SW480 (cell line): Measurements from ENCODE around the gene PHF2.
A peak's percentile ranks its signal among the peaks of the same experiment; 100 is the strongest.

ENCODE experiments used
- DNase-seq: peaks from one replicate; pipeline ENCODE4 v3.0.0-alpha.2; 2016; ENCODE audit warnings: low spot score

The PHF2 gene

GRCh38 chr9:93576258-93577077, at the start of gene PHF2:
Gene PHF2 (plus strand): TSS chr9:93576584. CDS start chr9:93576774, 190 bp downstream.
- no peak for DNase-seq

- DNase-seq, result no peak
These were observed 45.0 kb upstream of the PHF2 start for GRCh38 chr9:93531374-93531773.

GRCh38 chr9:93532141-93532540, 44.2 kb upstream of the PHF2 start:
- no peak for DNase-seq

DNA sequence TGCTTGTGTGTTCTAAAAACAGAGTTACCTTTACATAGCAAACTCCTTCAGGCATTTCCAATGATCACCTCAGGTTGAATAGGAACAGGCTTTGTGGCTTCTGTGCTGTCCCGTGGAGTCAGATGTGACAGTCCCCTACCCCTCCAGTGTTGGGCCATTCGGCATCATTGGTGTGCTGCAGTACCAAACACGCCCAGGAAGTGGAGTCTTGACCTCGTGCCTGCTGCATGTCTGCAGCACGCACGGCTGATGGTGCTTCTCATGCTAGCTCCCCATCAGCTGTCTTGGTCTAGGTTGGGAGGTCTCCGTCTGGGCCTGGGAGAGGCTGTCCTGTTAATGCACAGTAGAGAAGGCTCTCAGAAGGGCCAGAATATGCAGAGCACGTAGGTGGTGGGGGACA, 42.5 kb upstream of the PHF2 start:
- DNase-seq, result no peak

DNA sequence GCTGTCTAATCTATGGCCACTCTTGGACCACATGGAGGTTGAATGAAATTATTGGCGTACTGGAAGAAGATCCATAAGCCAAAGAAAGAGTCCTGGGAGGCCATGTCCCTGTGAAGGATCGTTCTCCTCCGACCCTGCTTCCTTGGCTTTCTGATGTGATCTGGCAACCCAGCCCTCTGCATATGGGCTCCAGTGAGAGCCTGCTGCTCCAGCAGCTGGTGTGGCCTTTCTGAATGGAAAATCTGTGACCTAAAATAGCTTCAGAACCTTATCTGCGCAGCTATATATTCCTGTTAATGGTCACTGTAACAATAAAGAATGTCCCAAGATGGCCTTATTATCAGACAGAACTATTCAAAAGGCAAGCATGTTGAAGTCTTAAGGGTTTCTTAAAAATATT, 40.2 kb upstream of the PHF2 start:
- DNase-seq, result no peak

DNA sequence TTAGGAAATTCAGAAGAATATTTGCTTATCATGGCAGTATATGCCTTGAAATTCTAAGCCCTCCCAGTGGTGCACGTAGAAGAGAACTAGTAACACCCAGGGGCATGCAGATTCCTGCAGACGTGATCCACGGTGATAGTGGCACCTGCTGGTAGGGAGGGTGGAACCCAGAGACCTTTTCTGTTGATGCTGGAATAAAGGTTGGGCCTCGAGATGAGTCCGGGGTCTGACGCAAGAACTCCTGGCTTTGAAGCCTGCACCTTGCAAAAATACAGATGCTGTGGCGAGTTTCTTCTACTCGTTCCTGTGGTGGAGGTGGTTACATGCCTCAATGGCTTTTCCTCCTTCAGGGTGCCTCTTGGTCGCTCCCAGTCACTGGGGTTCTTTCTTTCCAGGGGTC, 39.5 kb upstream of the PHF2 start:
- no peak for DNase-seq

DNA sequence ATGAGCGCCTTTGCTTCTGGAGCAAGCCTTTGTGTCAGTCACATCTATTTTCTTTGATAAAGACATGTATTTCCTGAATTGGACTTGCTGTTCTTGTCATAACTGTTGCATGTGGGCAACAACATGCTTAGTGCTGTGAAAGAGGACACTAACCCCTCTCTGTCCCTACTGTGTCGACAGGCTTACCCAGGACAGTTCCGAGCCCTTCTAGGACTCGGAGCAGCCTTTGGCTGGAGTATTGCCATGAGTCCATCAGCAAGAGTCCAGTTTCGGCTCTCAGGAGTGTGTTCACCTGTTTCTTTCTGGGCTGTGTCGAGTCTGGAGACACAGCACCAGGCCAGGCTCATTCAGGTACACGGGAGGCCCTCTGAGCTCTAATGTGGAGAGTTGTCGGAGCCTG, 36.1 kb upstream of the PHF2 start:
- DNase-seq, result no peak

GRCh38 chr9:93541005-93541404, 35.4 kb upstream of the PHF2 start:
- DNase-seq, result no peak

DNA sequence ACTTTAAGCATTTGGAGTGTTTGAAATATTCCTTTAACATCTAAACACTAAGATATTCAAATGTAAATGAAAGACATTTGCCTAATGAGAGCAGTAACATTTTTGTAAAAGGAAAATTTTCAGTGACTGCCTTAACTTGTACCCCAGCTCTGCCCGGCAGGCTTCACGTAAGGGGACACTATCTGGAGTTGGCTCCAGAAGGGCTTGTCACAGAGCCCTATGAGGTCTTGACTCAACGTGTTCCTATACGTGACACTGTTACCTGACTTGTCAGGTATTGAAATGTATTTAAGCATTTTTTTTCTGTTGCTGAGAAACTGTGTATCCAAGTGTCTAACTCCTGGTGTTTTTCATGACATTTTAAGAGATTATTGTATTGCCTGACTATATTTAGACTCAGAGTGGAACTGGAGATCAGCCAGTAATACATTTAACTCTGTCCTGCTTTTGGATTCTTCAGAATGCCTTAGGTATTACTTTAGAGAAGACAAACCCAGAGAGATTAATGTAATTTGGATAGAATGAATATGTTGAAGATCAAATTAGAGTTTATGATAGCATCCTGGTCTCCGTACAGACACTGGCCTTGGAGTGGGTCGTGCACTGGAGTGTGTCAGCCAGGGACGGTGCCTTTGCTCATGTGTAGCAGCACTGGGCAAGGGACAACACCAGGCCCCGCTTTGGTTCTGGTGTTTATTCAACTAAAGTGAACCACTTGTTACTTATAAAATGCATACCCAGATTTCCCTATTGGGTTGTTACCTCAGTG, 34.6 kb upstream of the PHF2 start:
- DNase-seq, result no peak

GRCh38 chr9:93543117-93543516, 33.3 kb upstream of the PHF2 start:
- DNase-seq, result no peak

GRCh38 chr9:93546356-93546755, 30.0 kb upstream of the PHF2 start:
- DNase-seq, result no peak

DNA sequence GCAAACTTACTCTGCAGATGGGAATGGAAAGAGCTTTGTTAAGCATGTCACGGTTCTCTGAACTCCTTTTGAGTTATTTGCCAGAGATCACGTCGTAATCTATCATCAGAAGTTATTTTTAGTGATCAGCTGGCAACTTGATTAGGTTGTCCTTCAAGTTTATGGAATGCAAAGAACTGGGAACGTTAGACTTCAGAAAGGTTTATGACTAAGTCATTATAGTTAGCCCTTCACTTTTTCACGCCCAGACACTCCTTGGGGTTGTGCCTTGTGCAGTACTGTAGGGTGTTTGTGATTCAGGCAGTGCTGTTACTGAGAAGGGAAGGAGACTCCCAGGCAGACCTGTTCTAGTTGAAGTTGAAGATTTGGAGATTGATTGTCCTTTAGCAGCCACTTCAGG, 26.8 kb upstream of the PHF2 start:
- no peak for DNase-seq

GRCh38 chr9:93552923-93553322, 23.5 kb upstream of the PHF2 start:
- no peak for DNase-seq

DNA sequence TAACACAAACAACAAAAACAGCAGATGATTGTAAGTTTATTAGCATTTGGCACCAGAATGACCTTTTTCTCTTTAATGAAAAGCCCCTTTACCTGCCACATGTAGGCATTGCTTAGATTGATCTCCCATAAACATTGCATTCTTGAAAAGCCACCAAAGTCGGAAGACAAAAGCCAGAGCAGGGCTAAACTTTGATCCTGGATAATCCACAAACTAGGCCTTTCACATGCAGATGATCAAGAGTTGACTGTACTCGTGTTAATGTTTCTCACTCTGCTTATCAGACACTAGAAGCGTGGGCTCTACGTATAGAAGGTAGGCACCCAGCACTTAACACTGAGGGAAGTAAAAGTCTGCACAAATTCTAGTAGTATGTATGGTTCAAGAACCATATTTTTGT, 21.0 kb upstream of the PHF2 start:
- DNase-seq, result no peak

DNA sequence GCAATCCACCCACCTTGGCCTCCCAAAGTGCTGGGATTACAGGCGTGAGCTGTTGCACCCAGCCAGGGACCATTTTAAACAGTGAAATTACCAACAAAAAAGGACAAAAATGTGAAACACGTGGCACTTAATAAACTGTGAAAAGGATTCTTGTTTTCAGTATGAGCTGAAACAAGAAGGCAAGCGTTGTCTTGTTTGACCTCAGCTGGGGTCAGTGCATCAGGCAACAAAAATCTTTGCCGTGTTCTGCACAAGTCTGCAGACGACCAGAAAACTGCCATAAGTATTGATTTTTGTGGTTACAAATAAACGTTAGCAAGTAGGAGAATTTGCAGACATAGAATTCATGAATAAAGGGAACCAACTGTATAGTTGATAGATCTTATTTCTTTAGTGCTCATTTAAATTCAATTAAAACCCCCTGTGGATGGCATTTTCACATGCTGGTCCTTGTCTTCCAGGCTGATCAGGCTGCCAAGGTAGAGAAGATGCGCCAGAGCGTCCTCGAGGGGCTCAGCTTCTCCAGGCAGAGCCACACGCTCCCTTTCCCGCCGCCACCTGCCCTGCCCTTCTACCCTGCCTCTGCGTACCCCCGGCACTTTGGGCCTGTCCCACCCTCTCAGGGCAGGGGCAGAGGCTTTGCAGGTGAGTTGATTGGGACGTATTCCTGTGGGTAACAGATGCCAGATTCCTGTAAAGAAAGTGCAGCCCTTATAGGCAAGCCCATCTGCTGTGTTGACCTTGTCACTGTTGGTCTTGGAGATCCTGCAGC, 18.8 kb upstream of the PHF2 start:
- DNase-seq, result no peak

DNA sequence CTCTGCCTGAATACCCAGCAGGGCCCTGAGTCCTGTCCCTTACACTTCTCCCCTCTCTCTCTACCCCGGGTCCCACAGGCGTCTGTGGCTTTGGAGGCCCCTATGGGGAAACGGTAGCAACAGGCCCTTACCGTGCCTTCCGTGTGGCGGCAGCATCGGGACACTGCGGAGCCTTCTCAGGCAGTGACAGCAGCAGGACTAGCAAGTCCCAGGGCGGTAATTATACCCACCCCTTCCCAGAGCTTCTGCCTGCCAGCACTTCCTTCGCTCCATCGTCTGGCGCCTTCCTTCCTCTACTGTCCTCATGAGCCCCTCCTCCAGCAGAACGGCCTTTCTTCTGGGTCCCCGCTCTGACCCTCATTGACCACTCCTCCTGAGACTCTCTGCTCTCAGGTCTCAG, 17.9 kb upstream of the PHF2 start:
- no peak for DNase-seq

DNA sequence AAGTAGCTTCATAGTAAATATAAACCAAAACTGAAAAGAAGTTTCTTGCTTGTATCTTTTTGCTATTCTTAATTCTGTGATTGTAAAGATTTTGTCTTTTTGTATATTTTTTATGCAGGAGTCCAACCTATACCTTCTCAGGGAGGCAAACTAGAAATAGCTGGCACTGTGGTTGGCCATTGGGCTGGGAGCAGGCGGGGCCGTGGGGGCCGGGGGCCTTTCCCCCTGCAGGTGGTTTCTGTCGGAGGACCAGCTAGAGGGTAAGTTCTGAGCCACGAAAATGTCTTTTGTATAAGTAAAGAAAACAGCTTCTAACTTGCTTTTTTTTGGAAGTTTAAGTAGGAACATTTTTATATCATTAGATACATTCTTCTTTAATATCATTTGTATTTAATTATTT, 15.4 kb upstream of the PHF2 start:
- no peak for DNase-seq

- no peak for DNase-seq
These were observed 14.2 kb upstream of the PHF2 start for GRCh38 chr9:93562157-93562556.

- DNase-seq, result no peak
These were observed 11.3 kb upstream of the PHF2 start for GRCh38 chr9:93565089-93565488.

DNA sequence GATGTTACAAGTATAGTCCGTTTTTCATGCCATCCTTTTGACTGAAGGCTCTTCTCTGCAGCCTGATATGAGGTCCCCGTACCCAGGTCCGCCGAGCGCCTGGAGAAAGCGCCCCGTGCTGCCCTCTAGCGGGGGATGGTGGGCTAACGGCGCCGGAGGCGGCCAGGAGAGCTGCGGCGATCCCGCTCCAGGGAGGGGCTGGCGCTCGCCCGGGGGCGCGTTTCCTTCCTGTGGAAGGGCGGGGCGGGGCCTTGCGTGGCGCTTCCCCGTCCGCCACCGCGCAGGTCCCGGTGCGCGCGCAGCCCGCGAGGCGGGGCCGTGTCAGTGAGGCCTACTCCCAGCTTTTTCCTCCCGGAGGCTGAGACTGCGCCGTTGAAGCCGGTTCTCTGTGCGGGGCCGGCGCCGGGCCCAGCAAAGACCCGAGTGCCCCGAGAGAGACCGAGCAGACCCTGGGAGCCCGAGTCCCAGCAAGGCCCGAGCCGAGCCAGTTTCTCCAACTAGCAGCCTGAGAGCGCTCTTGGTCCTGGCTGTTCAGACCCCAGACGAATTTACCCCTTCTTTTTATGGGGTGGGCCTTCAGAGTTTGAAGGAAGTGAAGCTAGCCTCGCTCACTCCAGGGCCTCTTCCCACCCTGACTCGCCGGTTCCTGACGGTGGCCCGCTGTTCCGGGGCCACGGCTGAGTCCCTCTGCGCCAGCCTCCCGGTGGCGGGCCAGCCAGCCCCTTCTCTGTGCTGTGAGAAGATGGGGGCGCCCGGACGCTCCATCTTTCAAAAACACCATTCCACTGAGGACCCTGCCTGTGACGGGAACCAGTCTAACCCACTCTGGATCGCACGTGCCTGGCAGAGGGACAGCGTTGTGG, 9.7 kb upstream of the PHF2 start:
- DNase-seq, result peak; percentile 92

DNA sequence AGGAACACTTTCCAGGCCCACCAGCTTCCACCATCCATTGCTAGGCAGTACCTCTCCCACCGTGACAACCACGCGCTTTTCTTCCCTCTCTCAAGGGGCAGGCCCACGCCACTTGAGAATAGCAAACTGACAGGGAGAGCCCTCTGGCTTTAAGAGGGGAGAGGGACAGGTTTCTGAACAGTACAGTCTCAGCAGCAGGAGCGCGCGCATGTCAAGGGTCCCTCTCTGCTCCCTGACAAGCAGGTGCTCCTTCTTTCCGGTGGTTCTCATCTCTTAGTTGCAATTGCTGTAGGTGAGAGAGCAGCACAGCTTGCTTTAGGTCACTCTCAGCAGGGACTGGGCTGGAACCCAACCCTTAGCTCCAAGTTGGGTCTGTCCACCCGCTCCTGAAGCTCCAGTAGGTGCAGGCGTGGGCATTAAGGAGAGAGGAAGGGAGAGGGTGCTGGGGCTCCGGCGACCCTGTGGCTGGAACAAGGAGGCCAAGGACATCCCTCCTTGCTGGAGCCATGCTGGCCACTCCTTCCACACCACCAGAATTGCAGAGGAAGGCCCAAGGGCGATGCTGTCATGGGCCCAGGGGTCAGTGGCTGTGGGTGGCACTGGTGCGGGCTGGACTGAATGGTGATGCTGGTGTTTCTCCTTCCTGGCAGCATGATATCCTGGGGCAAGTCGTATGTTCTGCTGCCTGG, 9.0 kb upstream of the PHF2 start:
- no peak for DNase-seq
